ENCODE data around the gene NSUN5.
"Not testable (repeated sequence)": the region's sequence is repeated elsewhere in the genome, so short reads cannot be mapped to it uniquely, and the experiment has no call there.

The NSUN5 gene

DNA sequence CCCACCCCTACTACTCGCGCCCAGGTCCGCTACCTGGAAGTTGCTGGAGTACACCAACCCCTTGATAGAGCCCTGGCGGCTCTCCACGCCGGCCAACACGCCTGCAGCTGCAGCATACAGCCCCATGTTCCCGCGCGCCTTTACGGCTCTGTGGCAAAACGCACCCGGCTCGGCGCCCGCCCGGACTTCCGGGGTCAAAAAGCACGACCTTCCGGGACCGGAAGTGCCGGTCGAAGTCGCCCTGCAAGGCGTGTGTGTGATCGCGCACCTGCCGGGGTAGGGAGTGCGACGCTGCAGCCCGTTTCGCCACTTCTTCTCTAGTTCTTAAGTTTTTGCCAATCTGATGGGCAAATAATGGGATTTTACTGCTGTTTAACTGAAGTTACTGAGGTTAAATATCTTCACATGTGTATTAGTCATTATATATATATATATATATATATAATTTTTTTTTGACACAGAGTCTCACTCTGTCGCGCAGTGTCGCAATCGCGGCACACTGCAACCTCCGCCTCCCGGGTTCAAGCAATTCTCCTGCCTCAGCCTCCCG is at the start of gene NSUN5:
NSUN5 (minus strand) TSS at position 162 of the 550 bp plus-strand sequence; CDS start at position 126, 36 bp downstream.
- peak; percentile 49 for DNase-seq

DNA sequence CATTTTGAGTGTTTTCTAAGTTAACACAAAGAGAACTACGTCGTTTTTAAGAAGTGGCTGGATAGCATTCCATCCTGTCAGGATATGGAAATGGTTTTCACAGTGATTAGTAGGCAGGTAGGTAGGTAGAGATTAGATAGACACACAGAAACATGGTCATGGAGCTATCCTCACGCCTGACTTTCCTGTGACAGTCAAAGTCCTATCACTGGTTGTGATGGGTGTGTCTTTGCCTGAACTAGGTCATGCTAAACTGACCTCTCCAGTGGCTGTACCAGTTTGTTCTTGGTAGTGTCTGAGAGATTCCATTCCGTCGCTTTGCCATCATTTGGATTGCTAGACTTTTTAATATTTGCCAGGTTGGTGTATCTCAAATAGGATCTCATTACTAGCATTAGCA is 47.5 kb upstream of the NSUN5 start:
- no peak for DNase-seq

DNA sequence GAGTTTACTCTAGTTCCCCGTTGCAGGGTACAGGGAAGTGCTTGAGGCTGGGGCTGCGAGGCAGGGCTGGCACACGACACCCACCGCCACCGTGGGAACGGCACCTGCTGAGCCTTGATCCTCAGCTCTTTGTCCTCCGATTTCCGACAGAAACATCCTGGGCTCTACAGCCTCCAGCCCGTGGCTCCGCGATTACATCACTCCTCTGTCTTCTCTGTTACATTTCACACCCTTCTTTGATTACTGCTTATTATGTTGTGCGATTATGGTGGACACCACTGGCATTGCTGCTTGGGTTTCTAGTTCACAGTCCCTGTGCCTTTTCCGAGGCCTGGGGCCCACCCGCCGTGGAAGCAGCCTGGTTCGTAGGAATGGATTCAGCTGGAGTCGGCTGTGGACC is 46.2 kb upstream of the NSUN5 start:
- no peak for DNase-seq

DNA sequence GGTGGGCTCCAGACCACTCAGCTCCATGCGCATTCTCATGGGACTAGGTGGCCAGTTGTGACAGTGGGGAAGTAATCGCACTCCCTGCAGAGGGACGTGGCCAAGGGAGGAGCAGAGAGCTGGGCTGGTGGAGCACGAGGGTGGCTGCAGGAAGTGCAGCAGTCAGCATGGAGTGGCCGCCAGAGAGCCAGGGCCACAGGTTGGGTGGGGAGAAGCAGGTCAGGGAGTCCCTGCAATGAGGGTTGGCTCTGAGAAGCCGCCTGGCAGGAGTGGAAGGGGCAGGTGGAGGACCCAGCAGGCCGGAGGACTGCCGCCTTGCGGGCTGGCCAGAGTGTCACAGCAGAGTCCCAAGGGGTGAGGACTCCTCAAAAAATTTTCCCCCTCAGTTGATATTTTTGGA is 45.6 kb upstream of the NSUN5 start:
- DNase-seq, result no peak

DNA sequence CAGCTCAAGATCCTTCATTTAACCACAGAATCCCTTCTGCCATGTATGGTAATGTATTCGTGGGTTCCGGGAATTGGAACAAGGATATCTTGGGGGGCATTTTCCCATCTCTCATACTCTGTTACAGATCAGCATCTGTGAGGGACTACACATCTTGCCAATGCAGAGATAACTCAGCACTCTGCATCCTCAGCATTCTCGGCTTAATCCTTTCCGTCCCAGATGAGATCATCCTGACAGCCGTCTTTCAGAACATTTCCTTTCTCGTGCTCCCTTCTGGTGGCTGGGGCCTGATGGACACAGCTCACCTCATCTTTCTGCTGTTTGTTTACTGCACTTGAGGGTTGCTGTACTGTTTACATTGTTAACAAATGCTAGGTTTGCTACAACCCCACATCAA is 44.6 kb upstream of the NSUN5 start:
- DNase-seq, result no peak

DNA sequence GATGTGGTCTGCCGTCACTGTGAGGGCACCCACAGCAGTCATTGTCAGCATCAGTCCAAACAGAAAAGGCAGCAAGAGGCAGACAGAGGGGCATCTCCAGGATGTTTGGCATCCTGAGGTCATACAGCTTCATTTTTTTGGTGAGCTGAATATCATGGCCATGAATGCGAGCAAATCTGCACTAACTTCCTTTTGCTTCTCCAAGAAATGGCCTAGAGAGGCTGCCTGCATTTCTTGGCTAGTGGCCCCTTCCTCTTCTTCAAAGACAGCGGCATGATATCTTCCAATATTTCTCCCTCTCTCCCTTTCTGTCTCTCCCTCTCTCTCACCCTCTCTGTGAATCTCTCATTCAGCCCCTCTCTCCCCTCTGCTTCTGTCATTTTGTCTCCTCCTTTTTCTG is 44.2 kb upstream of the NSUN5 start:
- DNase-seq, result no peak

DNA sequence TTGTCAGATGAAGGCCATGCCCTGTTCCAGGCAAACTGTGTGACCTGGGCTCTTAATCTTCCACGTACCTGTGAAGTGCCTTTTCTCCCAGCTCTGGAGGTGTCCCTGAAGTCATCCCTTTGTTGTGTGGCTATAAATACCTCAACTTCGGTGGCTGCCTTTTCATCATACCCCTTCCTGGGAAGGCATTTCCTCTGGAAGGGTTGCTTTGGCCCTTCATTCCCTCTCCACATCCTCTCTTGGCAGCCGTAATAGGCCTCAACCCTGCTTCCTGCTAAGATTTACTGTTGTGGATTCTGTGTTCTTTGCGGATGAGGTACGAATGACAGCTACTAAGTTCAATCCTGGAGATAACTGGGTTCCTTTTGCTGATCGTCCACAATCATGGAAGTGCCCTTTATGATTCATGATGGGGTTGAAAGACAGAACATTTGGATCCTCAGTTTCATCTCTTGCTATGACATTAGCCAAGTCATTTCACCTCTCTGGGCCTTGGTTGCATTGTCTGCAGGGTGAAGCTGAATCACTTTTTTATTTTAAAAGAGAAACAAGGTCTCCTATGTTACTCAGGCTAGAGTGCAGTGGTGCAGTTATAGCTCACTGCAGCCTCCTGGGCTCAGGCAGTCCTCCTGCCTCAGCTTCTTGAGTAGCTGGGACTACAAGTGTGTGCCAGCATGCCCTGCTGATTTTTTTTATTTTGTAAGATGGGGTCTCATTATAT is 43.0 kb upstream of the NSUN5 start:
- no peak for DNase-seq

DNA sequence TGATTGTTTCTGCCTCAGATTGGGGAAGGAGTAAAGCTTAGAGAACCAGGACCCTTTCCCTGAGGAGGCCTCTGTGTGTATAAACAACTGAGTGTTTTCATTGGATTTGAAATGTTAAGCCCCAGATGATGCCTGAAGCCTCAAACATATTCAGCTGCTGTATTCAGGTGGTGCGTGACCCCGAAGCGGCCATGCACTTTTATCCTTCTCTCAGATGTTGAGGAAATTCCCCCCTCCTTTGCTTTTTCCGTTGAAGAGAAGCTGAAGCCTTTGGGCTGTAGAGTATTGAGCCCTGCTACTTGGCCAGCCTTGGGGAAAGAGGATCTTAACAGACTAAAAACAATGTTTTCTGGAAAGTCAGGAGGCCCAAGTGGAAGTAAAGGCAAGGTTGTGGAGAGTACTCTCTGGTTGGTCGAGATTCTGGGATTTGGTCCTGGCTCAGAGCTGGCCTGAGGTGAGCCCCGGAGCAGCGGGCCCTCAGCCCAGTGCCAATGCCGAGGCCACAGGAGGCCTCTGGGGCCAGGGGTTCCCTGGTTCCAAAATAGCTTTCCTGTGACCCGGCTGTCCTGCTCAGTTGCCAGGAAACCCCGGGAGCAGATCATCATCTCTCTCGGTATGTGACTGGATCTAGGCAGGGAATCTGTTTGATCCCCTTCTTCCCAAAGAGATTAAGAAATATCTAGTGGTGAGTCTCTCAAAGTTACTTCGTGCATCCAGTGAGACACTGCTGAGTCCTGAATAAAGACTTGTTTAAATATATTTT is 41.9 kb upstream of the NSUN5 start:
- DNase-seq, result no peak

DNA sequence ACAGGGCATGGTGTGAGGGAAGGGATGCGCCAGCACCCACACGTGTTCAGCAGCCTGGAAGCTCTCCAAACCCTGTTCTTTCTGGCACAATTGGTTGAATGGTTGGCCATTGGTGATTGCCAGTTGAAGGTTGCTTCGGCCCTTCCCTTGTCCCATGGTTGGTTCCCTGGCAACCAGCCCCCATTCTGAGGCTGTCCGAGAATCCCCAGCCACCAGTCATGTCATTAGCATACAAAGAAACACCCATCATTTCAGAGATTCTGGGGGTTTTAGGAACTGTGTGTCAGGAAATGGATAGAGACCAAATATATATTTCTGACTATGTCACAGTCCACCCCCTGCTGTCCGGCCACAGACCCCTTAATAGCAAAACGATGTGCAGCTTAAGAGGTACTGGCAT is 41.1 kb upstream of the NSUN5 start:
- no peak for DNase-seq

DNA sequence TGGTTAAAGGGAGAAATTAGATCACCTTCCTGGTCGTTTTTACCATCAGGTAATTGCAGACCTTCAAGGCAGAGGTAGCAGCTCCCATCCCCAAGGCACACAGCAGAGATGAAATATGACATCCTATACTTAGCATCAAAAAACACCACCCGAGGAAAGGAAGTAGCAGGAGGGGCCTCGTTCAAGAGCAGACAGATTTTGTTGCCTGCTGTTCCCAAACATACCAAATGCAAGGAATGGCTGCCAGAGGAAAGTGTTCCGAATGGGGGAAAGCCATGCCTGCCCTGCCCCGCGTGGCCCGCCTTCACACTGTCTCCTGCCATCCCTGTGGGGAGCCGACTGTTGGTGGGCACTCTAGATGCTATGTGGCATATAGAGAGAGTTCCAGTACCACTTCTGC is 37.3 kb upstream of the NSUN5 start:
- DNase-seq, result no peak

DNA sequence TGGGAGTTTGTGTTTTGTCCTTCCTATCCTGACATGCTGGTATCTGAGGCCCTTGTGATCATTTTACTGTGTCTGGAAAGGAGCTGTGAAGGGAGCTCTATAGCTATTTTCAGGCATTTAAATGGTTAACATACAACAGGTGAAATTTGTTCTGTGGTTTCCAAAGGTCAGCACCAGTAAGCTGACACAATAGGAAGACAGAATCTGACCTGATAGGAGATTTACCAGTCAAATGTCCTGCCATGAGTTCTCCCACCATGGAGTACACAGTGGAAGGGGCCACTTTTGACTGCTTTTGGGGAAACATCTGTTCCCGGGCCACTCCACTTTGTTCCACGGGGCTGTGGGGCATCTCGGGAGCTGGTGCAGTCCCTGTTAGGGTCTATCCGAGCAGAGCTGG is 36.9 kb upstream of the NSUN5 start:
- no peak for DNase-seq

DNA sequence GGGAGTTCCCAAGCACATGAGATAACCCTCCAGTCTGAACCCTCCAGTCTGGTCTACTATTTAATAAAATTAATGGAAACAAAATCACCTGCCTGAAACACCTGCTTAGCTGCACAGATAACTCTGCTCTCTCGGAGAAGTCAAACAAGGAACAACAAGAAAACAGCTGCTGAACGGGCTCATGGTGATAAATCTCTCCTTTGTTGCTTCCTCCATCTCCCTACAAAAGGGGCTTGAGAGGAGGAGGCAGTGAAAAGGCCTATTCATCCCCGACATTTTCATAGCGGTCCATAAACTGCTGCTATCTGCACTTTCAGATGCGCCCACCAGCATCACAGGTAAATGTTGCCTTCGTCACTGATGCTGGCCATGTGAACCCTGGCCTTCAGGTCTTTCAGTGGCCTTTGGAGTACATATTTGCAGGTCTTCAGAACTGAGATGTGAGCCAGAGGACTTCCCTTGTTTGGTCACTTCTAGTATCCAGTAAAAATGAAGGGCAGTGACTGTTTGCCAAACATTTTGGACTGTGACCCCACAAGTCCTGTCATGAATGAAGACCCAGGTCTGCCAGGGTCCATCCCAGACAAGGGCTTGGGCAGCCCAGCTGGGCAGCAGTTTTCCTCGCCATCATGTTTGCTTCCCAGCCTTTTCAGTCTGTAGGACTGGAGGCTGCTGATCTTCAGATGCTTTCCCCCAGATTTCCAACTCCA is 35.2 kb upstream of the NSUN5 start:
- DNase-seq, result no peak

DNA sequence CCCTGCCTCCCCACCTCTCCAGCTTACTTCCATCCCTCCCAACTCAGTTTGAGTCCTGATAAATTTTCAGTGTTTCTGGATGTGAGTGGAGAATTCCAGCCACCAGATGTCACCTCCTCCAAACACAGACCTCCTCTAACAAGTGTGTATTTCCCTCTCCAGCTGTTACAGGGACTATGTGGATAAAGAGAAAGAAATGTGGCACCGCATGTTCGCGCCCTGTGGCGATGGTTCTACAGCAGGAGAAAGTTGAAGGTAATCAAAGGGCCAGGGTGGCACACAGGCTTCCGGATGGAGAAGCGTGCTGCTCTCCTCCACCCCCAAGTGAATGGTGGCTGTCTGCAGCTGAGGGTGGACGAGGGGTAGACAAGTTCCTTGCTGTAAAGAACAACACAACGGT is 34.0 kb upstream of the NSUN5 start:
- DNase-seq, result no peak

DNA sequence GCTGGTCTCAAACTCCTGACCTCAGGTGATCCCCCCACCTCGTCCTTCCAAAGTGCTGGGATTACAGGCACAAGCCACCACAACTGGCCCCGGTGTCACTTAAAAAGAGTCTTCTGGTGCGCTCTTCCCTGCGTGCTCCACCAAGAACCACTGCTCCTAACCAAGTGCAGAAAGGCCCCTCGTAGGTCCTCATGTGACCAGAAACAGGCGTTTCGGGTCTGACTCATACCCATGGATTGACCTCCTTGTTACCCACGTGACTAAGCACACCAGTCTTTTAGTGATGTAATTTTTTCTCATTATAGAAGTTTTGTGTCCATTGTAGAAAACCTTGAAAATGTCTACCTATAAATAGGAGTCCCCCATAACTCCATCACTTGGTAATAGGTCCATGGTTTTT is 33.3 kb upstream of the NSUN5 start:
- no peak for DNase-seq

DNA sequence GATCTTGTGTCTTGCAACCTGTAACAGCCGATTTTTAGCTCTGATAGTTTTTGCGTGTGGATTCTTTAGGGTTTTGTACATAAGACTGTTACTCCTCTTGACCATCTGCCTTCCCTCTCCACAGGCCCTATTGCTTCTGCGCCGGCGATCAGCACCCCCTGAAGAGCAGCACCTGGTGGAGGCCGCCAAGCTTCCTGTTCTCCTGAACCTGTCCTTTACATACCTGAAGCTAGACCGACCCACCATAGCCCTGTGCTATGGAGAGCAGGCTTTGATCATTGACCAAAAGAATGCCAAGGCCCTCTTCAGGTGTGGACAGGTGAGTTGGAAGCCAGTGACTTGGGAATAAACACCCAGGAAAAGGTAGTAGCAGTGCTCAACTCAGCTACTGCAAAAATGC is 31.9 kb upstream of the NSUN5 start:
- DNase-seq, result no peak

DNA sequence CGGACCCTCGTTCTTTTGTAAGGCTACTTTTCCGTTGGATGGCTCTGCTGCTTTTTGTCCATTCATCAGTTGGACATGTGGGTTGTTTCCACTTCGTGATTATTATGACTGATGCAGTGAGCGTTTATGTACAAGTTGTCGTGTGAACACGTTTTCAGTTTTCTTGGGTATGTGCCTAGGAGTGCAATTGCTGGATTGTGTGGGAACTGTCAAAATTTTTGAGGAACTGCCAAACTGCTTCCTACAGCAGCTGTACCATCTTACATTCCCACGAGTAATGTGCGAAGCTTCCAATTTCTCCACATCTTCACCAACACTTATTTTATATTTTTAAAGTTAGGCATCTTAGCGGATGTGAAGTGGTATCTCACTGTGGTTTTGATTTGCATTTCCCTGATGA is 29.7 kb upstream of the NSUN5 start:
- no peak for DNase-seq

DNA sequence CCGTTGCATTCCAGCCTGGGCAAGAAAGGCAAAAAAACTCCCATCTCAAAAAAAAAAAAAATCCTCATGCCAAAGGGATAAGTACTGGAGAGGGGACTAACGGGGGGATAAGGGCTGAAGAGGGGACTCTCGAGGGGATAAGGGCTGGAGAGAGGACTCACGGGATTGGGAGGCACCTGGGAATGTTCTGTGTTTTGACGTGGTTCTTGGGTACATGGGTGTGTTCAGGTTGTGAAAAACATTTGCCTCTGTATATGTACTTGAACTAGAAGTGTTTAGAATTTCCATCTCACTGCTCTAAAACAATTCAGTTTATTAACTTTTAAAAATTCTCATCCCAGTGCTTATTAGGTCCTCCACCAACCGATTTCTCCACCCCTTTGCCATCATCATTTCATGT is 23.8 kb upstream of the NSUN5 start:
- no peak for DNase-seq

DNA sequence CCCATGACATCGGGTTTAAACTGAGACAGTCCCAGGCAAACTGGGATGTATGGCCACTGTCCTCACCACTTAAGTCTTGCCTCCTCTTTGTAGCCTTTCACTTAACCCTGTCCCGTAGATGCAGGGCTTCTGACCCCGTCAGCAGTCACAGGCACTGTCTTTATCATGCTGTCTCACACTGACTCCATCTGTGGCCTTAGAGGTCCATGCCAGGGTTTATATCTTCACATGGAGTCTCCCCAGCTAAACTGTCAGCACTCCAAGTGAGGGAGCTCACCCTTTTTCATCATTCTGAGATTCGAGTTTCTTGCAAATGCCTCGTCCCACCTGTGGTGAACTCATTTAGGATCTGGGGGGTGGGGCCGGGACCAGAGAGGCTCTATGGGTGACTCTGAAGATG is 22.1 kb upstream of the NSUN5 start:
- no peak for DNase-seq

DNA sequence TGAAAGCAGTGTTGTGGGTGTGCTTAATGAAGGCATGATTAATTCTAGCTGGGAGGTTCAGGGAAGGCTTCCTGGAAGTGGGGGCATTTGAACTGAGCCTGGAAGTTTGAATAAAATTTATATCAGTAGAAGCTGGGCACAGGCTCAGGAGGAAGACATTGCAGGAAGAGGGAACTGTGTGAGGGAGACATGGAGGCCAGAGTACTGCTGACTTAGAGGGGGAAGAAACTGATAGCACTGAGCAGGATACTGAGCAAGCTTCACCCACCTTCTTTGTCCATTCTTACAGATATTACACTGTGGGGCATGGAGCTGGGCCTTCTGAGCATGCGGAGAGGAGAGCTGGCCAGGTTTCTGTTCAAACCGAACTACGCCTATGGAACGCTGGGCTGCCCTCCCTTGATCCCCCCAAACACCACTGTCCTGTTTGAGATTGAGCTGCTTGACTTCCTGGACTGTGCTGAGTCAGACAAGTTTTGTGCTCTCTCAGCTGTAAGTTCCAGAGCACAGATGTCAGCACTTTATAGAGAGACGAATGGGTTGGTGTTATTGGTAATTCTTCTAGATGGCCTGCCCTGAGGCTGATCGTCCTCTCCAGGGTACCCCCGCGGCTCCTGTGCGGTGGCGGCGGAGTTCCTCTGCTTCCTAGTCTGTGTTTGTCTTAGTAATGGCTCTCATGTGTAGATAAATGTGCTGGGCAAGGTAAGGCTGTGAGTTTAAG is 21.4 kb upstream of the NSUN5 start:
- no peak for DNase-seq

DNA sequence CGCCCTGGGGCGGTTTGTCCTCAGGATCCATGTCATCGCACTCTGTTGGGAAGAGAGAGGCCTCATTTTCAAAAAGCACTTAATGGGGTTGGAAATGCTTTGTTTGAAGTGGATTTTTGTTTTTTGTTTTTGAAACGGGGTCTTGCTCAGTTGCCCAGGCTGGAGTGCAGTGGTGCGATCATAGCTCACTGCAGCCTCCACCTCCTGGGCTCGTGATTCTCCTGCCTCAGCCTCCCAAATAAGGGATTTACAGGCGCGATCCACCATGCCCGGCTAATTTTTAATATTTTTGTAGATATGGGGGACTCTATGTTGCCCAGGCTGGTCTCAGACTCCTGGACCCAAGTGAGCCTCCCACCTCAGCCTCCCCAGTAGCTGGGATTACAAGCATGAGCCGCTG is 20.1 kb upstream of the NSUN5 start:
- DNase-seq, result no peak

DNA sequence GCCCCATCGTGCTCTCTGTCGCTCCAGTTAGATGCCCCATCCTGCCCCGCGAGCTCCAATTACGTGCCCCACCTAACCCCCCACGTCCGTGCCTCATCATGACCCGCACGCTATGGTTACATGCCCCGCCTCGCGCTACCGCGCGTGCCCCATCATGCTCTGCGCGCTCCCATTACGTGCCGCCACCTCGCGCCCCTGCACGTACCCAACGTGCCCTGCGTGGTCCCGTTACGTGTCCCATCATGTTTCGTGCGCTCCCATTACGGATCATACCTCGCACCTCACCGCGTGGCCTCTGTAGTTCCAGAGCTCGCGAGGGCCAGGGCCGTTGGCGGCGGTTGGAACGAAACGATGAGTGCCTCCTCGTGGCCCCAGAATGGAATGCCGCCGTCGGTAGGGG is 19.3 kb upstream of the NSUN5 start, which contains the start of the genes FKBP6 and TRIM50:
FKBP6 (plus strand) TSS at position 240 of the 400 bp plus-strand sequence. CDS start 268 bp downstream, outside the sequence.
TRIM50 (minus strand) TSS at position 161 of the 400 bp plus-strand sequence. CDS start 3,295 bp downstream, outside the sequence.
- DNase-seq, result not testable (repeated sequence)

DNA sequence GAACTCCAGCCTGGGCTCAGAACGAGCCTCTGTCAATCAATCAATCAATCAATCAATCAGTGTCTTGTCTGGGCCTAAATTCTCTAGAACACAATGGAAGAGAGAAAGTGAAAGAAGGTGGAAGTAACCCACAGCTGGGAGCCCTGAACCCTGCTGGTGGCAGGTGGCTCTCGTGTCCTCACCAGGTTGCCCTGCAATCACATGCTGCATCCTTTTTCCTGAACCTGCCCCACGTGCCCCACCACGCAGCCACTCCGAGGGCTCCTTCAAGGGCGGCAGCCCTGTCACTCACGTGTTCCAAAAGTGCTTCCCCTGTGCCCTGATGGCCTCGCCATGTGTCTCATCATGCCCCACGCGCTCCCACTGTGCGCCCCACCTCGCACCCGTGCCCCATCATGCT is 18.8 kb upstream of the NSUN5 start:
- DNase-seq, result not testable (repeated sequence)

DNA sequence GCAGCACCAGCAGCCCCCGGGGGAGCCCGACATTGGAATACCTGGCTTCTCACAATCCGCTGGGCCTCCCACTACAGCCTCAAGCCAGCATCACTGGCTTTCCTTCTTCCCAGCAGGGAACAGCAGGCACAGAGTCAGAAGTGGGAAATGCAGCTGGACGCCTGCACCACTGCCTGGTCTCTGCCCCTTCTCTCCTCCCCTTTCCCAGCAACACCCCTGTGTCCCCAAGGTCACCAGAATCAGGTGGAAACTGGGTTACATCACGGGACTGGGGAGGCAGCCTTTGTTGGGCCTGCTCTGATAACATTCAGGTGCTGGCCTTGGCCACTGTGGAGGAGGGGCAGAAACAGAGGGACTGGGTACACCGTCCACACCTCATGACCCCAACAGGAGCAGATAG is 16.8 kb upstream of the NSUN5 start:
- DNase-seq, result not testable (repeated sequence)

Data from GOT3 (cell line).